ENCODE measurements around the gene RCN2. TPM values are rescaled to one million over a fixed set of nuclear protein-coding genes. Genes with fewer than 3 reads are reported as not detected.
"Not testable (repeated sequence)": the region's sequence is repeated elsewhere in the genome, so short reads cannot be mapped to it uniquely, and the experiment has no call there.

The RCN2 gene
- total RNA-seq, 1 donor from 2014 or later: 111 TPM

GRCh38 chr15:76964157-76964556 lies 32.6 kb downstream of the RCN2 start:
- Mint-ChIP-seq H3K27me3 (ENCODE audit: low read depth) (no peaks in the 10 kb centered on the region), H3K4me1 (peaks cover 37% of the 10 kb centered on the region), H3K9me3 (no peaks in the 10 kb centered on the region), H3K27ac (peak overlapping the region; percentile 9), H3K4me3 (no peak overlapping the region), H3K36me3 (no peaks in the 10 kb centered on the region)
- DNase-seq (ENCODE audit: low spot score in 2 of 2, unreplicated experiment in 2 of 2): no peak
- TF ChIP-seq CTCF (IDR thresholded peaks at IDR 0.05; ENCODE audit: unreplicated experiment): no peak

- not testable (repeated sequence) for H3K27me3 Mint-ChIP-seq (ENCODE audit: low read depth); H3K36me3 Mint-ChIP-seq; H3K27ac Mint-ChIP-seq; H3K9me3 Mint-ChIP-seq; H3K4me3 Mint-ChIP-seq; DNase-seq (ENCODE audit: low spot score in 2 of 2, unreplicated experiment in 2 of 2)
- H3K4me1 Mint-ChIP-seq: peaks cover 31% of the 10 kb centered on the region
Measured at GRCh38 chr15:76966051-76966450, 34.5 kb downstream of the RCN2 start.

- peaks cover 20% of the 10 kb centered on the region for H3K4me1 Mint-ChIP-seq
- no peaks in the 10 kb centered on the region for H3K9me3 Mint-ChIP-seq
- no peak for TF ChIP-seq CTCF (IDR thresholded peaks at IDR 0.05; ENCODE audit: unreplicated experiment)
- DNase-seq (ENCODE audit: low spot score in 2 of 2, unreplicated experiment in 2 of 2): no peak
- no peak overlapping the region for H3K27ac Mint-ChIP-seq
- H3K27me3 Mint-ChIP-seq (ENCODE audit: low read depth): no peaks in the 10 kb centered on the region
- H3K36me3 Mint-ChIP-seq: no peaks in the 10 kb centered on the region
- no peak overlapping the region for H3K4me3 Mint-ChIP-seq
Measured at GRCh38 chr15:76967067-76967466, 35.5 kb downstream of the RCN2 start.

- H3K4me3 Mint-ChIP-seq: no peak overlapping the region
- no peak for TF ChIP-seq CTCF (IDR thresholded peaks at IDR 0.05; ENCODE audit: unreplicated experiment)
- H3K9me3 Mint-ChIP-seq: no peaks in the 10 kb centered on the region
- H3K36me3 Mint-ChIP-seq: no peaks in the 10 kb centered on the region
- H3K27ac Mint-ChIP-seq: no peak overlapping the region
- H3K4me1 Mint-ChIP-seq: peaks cover 15% of the 10 kb centered on the region
- DNase-seq (ENCODE audit: low spot score in 2 of 2, unreplicated experiment in 2 of 2): no peak
- H3K27me3 Mint-ChIP-seq (ENCODE audit: low read depth): peaks cover under 1% of the 10 kb centered on the region
Measured at GRCh38 chr15:76968306-76968705, 36.8 kb downstream of the RCN2 start.

GRCh38 chr15:76972389-76973361 lies 41.1 kb downstream of the RCN2 start:
- no peak overlapping the region for H3K4me3 Mint-ChIP-seq
- H3K27ac Mint-ChIP-seq: no peak overlapping the region
- no peaks in the 10 kb centered on the region for H3K36me3 Mint-ChIP-seq
- H3K9me3 Mint-ChIP-seq: peaks cover under 1% of the 10 kb centered on the region
- no peak for DNase-seq (ENCODE audit: low spot score in 2 of 2, unreplicated experiment in 2 of 2)
- peaks cover 2% of the 10 kb centered on the region for H3K4me1 Mint-ChIP-seq
- TF ChIP-seq CTCF (IDR thresholded peaks at IDR 0.05; ENCODE audit: unreplicated experiment): no peak
- peaks cover 12% of the 10 kb centered on the region for H3K27me3 Mint-ChIP-seq (ENCODE audit: low read depth)

GRCh38 chr15:76973362-76973743 lies 41.8 kb downstream of the RCN2 start:
- Mint-ChIP-seq H3K27ac (no peak overlapping the region), H3K36me3 (no peaks in the 10 kb centered on the region), H3K4me1 (peaks cover 2% of the 10 kb centered on the region), H3K27me3 (ENCODE audit: low read depth) (peaks cover 12% of the 10 kb centered on the region), H3K9me3 (peaks cover 6% of the 10 kb centered on the region), H3K4me3 (no peak overlapping the region)
- no peak for DNase-seq (ENCODE audit: low spot score in 2 of 2, unreplicated experiment in 2 of 2)
- no peak for TF ChIP-seq CTCF (IDR thresholded peaks at IDR 0.05; ENCODE audit: unreplicated experiment)
